Lung (tissue), 12 donors: Measurements from ENCODE around the gene AP2A2. TPM values are rescaled to one million over a fixed set of nuclear protein-coding genes. Genes with fewer than 3 reads are reported as not detected.

ENCODE experiments used
- ATAC-seq: fragments of 200-7000 bp; cut with Tn5 transposase; one replicate; pipeline ENCODE4 v1.9.1; 2020; ENCODE audit warnings: moderate number of reproducible peaks; ENCODE audit not compliant: insufficient read depth, low FRiP score
- DNase-seq, 3 donors: peaks; one replicate each; pipeline ENCODE4 v3.0.0-alpha.2; 2013 to 2017
- H3K27ac ChIP-seq, 2 donors: one replicate each; pipeline ENCODE4 v1.5.1; 2013; ENCODE audit warnings: mild to moderate bottlenecking in 2 of 2, moderate library complexity in 2 of 2, control low read depth in 1 of 2, inconsistent platforms in 1 of 2, low read depth in 1 of 2, low read length in 1 of 2
- H3K27me3 ChIP-seq, 3 donors: one replicate each; pipeline ENCODE4 v1.5.1; 2013; ENCODE audit warnings: low read length in 2 of 3; ENCODE audit not compliant: control insufficient read depth in 3 of 3, insufficient read depth in 3 of 3
- H3K36me3 ChIP-seq, 4 donors: one replicate each; pipeline ENCODE4 v1.5.1; 2013; ENCODE audit warnings: low read length in 4 of 4, mild to moderate bottlenecking in 1 of 4, moderate library complexity in 1 of 4; ENCODE audit not compliant: control insufficient read depth in 4 of 4, insufficient read depth in 4 of 4
- H3K4me1 ChIP-seq, 5 donors: one replicate each; pipeline ENCODE4 v1.5.1; 2013; ENCODE audit warnings: low read length in 5 of 5, mild to moderate bottlenecking in 2 of 5, moderate library complexity in 1 of 5; ENCODE audit not compliant: control insufficient read depth in 5 of 5, insufficient read depth in 5 of 5
- H3K4me3 ChIP-seq: one replicate; pipeline ENCODE4 v1.5.1; 2013; ENCODE audit warnings: mild to moderate bottlenecking, control low read depth, moderate library complexity
- H3K9ac ChIP-seq, 2 donors: one replicate each; pipeline ENCODE4 v1.5.1; 2013; ENCODE audit warnings: low read length in 2 of 2, control low read depth in 1 of 2; ENCODE audit not compliant: insufficient read depth in 1 of 2
- H3K9me3 ChIP-seq, 4 donors: one replicate each; pipeline ENCODE4 v1.5.1; 2013; ENCODE audit warnings: low read length in 3 of 4, mild to moderate bottlenecking in 1 of 4, moderate library complexity in 1 of 4; ENCODE audit not compliant: control insufficient read depth in 4 of 4, insufficient read depth in 3 of 4
- WGBS, 2 donors: extraction: QIAGEN DNeasy Blood & Tissue Kit; methylation state at CpG; one replicate each; pipeline ENCODE4 v1.1.7; 2013; 5-methylcytosine and 5-hydroxymethylcytosine counted together
- polyA plus RNA-seq, 2 donors: library from polyadenylated mRNA; stranded (reverse); fragments of 200-250 nt; gene quantifications; one replicate each; pipeline ENCODE4 v1.2.1, GENCODE V29; 2013
- total RNA-seq, 2 donors: library from RNA; depleted of rRNA in 1 of 2; stranded (reverse); fragments of >200 nt in 1 of 2; gene quantifications; one replicate each; pipeline ENCODE4 v1.2.1, GENCODE V29; 2014 to 2021
- TF ChIP-seq, protein P1 (sequence below): IDR thresholded peaks from 2 replicates; pipeline ENCODE4 v1.5.1; 2012; ENCODE audit warnings: mild to moderate bottlenecking; ENCODE audit errors: control extremely low read depth, extremely low read depth
- donor health status: control.
- donor health status: control.
- donor health status: Bipolar disorder and iron deficiency.
- donor health status: healthy.
- donor health status: DM: yes; HTN: yes; CAD: no.

The AP2A2 gene
- total and polyA plus RNA-seq, 4 donors: 33.8 to 93.2 (median 54.4) TPM

DNA sequence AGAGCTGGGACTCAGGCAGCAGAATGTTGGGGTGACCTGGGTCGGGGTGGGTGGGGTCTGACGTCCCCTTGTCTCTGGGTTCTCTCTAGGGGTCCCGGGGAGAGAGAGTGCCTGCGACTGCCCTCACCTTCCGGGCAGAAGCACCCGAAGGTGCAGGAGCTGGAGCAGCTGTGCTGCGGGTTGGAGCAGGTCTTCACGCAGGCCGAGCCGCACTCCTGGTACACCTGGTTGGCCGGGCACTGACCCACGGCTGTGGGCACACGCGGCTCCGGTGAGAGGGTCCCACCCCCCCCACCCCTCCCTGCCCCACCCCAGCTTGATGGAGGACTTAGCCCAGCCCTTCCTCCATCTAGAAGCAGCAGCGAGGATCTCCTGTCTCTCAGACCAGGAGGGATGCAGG is 104.4 kb downstream of the AP2A2 start:
- H3K36me3 ChIP-seq: no peaks in the 10 kb centered on the region
- H3K9ac ChIP-seq: no peak overlapping the region
- 70 to 77% methylated on average over 13 to 16 of the region's 16 CpGs for WGBS, 2 donors
- DNase-seq (no peak), ATAC-seq (no peak)
- H3K4me3 ChIP-seq: no peak overlapping the region
- H3K27ac ChIP-seq: no peak overlapping the region
- no peaks in the 10 kb centered on the region for H3K27me3 ChIP-seq
- TF ChIP-seq, protein P1, sequence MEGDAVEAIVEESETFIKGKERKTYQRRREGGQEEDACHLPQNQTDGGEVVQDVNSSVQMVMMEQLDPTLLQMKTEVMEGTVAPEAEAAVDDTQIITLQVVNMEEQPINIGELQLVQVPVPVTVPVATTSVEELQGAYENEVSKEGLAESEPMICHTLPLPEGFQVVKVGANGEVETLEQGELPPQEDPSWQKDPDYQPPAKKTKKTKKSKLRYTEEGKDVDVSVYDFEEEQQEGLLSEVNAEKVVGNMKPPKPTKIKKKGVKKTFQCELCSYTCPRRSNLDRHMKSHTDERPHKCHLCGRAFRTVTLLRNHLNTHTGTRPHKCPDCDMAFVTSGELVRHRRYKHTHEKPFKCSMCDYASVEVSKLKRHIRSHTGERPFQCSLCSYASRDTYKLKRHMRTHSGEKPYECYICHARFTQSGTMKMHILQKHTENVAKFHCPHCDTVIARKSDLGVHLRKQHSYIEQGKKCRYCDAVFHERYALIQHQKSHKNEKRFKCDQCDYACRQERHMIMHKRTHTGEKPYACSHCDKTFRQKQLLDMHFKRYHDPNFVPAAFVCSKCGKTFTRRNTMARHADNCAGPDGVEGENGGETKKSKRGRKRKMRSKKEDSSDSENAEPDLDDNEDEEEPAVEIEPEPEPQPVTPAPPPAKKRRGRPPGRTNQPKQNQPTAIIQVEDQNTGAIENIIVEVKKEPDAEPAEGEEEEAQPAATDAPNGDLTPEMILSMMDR: no peak
- no peaks in the 10 kb centered on the region for H3K9me3 ChIP-seq
- no peaks in the 10 kb centered on the region for H3K4me1 ChIP-seq

DNA sequence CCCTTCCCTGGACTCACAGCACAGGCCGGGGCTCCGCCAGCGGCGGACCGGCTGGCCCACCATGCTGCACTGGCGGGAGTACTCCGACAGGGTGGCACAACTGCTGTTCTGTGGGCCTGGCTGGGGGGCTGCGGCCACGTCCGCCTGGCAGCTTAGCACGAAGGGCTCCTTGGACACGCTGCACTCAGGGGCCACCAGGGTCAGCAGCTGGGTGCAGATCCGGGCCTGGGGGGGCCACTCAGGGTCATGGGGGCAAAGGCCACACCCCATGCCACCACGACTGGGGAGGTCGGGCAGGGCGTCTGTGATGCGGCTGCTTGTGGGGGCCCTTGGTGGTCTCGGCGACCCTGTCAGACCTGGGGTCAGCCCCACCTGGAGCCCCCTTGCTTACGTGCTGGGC is 104.9 kb downstream of the AP2A2 start:
- TF ChIP-seq, protein P1: no peak
- Histone ChIP-seq H3K9me3 (no peaks in the 10 kb centered on the region), H3K4me3 (no peak overlapping the region), H3K4me1 (no peaks in the 10 kb centered on the region), H3K27ac (no peak overlapping the region), H3K27me3 (no peaks in the 10 kb centered on the region), H3K9ac (no peak overlapping the region), H3K36me3 (no peaks in the 10 kb centered on the region)
- DNase-seq (no peak), ATAC-seq (no peak)
- WGBS, 2 donors: 59 to 70% methylated on average over 19 to 20 of the region's 20 CpGs

DNA sequence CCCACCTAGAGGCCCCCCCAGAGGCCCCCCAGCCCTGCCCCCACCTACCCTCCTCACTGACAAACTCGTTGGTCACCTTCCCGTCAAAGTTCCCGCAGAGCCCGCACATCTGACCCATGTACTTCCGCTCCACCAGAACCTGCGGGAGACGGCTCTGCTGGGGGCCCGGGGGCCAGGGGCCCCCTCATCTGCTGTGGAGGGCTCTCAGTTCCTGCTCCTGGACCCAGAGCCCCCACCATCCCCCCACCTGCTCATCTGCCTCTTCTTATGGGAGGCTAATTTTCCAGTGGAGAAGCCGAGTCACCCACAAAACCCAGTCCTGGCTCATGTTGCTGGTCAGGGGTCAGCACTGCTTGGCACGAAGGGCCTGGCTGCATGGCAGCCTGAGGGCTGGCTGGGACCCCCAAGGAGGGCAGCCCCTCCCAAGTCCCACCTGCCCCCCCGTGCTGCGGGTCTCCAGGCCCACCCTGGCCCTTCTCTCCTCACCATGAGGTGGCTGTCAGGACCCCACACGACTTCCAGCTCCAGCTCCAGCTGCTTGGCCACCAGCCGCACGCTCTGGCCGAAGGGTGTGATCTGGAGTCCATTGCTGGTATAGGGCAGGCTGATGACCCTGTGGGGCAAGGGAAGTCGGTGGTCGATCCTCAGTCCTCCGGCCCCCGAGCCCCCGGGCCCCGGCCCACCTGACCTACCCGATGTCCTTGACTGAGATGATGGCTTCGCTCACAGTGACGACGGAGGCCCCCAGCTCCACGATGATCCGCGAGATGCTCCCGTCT is 105.6 kb downstream of the AP2A2 start:
- Histone ChIP-seq H3K27ac (no peak overlapping the region), H3K4me1 (no peaks in the 10 kb centered on the region), H3K4me3 (no peak overlapping the region), H3K27me3 (peaks cover 0 to 2% (median 0%) of the 10 kb centered on the region in 3 donors), H3K9me3 (no peaks in the 10 kb centered on the region), H3K9ac (no peak overlapping the region), H3K36me3 (no peaks in the 10 kb centered on the region)
- WGBS, 2 donors: 82 to 84% methylated on average over 28 to 30 of the region's 30 CpGs
- ATAC-seq (no peak), DNase-seq (no peak)
- TF ChIP-seq, protein P1: no peak
